Fibroblast of skin of abdomen (primary cell): ENCODE measurements around the gene EFCAB11. TPM values are rescaled to one million over a fixed set of nuclear protein-coding genes. Genes with fewer than 3 reads are reported as not detected.

ENCODE experiments used
- DNase-seq: peaks from one replicate; pipeline ENCODE4 v3.0.0-alpha.2; 2013
- polyA plus RNA-seq, 2 experiments: library from polyadenylated mRNA; unstranded; fragments of 120-200 nt; gene quantifications; one replicate each; pipeline ENCODE4 v1.2.1, GENCODE V29; 2013; ENCODE audit not compliant: insufficient read length in 2 of 2

EFCAB11 gene
- polyA plus RNA-seq (2013, experiment 1 of 2; ENCODE audit: insufficient read length) = 7.7 TPM
- 6.9 TPM for polyA plus RNA-seq (2013, experiment 2 of 2; ENCODE audit: insufficient read length)

GRCh38 chr14:89954070-89955021 lies at the start of gene EFCAB11:
Gene EFCAB11 (minus strand): TSS chr14:89954730. CDS start chr14:89954660, 70 bp downstream.
- DNase-seq = peak; percentile 99

- DNase-seq = no peak
Observed at GRCh38 chr14:90003526-90004307, 49.2 kb upstream of the EFCAB11 start.

GRCh38 chr14:90000935-90001334 lies 46.4 kb upstream of the EFCAB11 start:
- DNase-seq = no peak

GRCh38 chr14:89996963-89997362 lies 42.4 kb upstream of the EFCAB11 start:
- DNase-seq = no peak

GRCh38 chr14:89992273-89992672 lies 37.7 kb upstream of the EFCAB11 start:
- DNase-seq = no peak

GRCh38 chr14:89990623-89991275 lies 36.2 kb upstream of the EFCAB11 start:
- DNase-seq = no peak

GRCh38 chr14:89990218-89990617 lies 35.7 kb upstream of the EFCAB11 start:
- DNase-seq = no peak

- no peak for DNase-seq
Observed at GRCh38 chr14:89988787-89989186, 34.3 kb upstream of the EFCAB11 start.

- no peak for DNase-seq
Observed at GRCh38 chr14:89987161-89987475, 32.6 kb upstream of the EFCAB11 start.

GRCh38 chr14:89986462-89987160 lies 32.1 kb upstream of the EFCAB11 start:
- DNase-seq = no peak

GRCh38 chr14:89983375-89983774 lies 28.8 kb upstream of the EFCAB11 start:
- no peak for DNase-seq

GRCh38 chr14:89978656-89979055 lies 24.1 kb upstream of the EFCAB11 start:
- DNase-seq = no peak

- DNase-seq = no peak
Observed at GRCh38 chr14:89977668-89978067, 23.1 kb upstream of the EFCAB11 start.

- peak; percentile 58 for DNase-seq
Observed at GRCh38 chr14:89973234-89973823, 18.8 kb upstream of the EFCAB11 start.

- no peak for DNase-seq
Observed at GRCh38 chr14:89965839-89966238, 11.3 kb upstream of the EFCAB11 start.

- no peak for DNase-seq
Observed at GRCh38 chr14:89963288-89963978, 8.9 kb upstream of the EFCAB11 start.

- no peak for DNase-seq
Observed at GRCh38 chr14:89960914-89961313, 6.4 kb upstream of the EFCAB11 start.

- no peak for DNase-seq
Observed at GRCh38 chr14:89959853-89960445, 5.4 kb upstream of the EFCAB11 start.

- no peak for DNase-seq
Observed at GRCh38 chr14:89958966-89959365, 4.4 kb upstream of the EFCAB11 start.

- DNase-seq = no peak
Observed at GRCh38 chr14:89957791-89958190, 3.3 kb upstream of the EFCAB11 start.

- no peak for DNase-seq
Observed at GRCh38 chr14:89957376-89957775, 2.8 kb upstream of the EFCAB11 start.
